ENCODE data around the gene CAMSAP1.
"Not testable (repeated sequence)": the region's sequence is repeated elsewhere in the genome, so short reads cannot be mapped to it uniquely, and the experiment has no call there.

The CAMSAP1 gene

DNA sequence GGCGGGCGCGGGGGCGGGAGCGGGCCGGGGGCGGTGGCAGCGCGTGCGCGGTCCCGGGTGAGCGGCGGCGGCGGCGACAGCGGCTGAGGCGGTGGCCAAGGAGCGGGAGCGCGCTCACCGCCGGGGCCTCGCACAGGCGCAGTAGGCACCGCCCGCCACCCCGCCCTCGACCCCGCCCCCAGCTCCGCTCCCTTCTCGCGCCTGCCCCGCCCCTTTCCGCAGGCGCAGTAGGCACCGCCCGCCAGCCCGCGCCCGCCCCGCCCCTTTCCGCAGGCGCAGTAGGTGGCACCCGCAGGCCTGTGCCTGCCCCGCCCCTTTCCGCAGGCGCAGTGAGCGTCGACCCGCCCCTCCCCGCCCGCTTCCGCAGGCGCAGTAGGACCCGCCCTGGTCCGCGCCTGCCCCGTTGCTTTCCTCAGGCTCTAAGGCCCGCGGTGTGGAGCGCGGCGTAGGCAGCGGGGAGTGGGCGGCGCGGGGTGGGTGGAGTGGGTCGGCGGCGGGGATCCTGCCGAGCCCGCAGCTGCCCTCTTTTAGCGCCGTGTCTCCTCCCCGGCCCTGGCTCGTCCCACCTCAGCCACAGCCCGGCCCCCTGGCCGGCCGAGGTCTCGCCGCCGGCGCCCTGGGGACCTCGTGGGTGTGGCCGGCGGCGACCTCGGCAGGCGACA is at the start of gene CAMSAP1:
Gene CAMSAP1, minus strand, starts transcription at position 116 of the 662 bp plus-strand sequence. CDS start 387 bp downstream, outside the sequence.
- no peak for FAIRE-seq

GRCh38 chr9:135956802-135957174 is 49.4 kb upstream of the CAMSAP1 start:
- no peak for FAIRE-seq

GRCh38 chr9:135955934-135956801 is 48.8 kb upstream of the CAMSAP1 start:
- no peak for FAIRE-seq

GRCh38 chr9:135952664-135953206 is 45.4 kb upstream of the CAMSAP1 start:
- no peak for FAIRE-seq

- FAIRE-seq: no peak
These were observed 44.7 kb upstream of the CAMSAP1 start for GRCh38 chr9:135951889-135952663.

GRCh38 chr9:135951310-135951709 is 44.0 kb upstream of the CAMSAP1 start:
- not testable (repeated sequence) for FAIRE-seq

DNA sequence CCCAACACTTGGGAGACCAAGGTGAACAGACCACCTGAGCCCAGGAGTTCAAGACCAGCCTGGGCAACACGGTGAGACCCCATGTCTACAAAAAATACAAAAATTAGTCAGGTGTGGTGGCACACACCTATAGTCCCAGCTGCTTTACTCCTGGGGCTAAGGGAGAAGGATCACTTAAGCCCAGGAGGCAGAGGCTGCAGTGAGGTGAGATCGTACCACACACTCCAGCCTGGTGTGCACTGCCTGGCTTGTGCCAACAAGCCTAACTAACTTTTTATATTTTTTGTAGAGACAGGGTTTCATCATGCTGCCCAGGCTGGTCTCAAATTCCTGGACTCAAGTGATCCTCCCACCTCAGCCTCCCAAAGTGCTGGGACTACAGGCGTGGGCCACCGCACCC is 43.5 kb upstream of the CAMSAP1 start:
- FAIRE-seq: not testable (repeated sequence)

DNA sequence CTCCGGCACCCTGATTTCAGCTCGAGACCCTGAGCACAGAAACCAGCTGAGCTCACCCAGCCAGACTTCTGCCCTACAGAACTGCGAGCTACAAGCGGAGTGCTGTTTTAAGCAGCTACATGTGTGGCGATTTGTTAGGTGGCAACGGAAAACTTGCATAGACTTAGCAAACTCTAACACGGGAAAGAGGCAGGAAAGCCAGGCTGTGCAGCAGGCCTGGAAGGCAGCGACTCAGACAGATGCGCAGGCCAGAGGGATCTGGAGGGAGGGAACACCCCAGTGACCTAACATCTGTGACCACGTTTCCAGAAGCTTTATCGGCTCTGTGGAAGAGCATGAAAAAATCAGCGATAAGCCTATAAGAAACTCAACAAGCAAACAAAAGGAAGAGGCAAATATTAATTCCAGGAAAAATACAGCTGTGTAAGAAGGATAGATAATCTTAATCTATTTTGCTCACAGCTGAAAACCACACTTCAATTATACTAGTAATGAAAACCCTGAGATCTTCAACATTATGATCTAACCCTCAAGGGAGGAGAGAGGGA is 42.9 kb upstream of the CAMSAP1 start:
- FAIRE-seq: no peak

- no peak for FAIRE-seq
These were observed 42.3 kb upstream of the CAMSAP1 start for GRCh38 chr9:135949501-135950134.

GRCh38 chr9:135948968-135949367 is 41.6 kb upstream of the CAMSAP1 start:
- no peak for FAIRE-seq

- no peak for FAIRE-seq
These were observed 41.1 kb upstream of the CAMSAP1 start for GRCh38 chr9:135948446-135948845.

DNA sequence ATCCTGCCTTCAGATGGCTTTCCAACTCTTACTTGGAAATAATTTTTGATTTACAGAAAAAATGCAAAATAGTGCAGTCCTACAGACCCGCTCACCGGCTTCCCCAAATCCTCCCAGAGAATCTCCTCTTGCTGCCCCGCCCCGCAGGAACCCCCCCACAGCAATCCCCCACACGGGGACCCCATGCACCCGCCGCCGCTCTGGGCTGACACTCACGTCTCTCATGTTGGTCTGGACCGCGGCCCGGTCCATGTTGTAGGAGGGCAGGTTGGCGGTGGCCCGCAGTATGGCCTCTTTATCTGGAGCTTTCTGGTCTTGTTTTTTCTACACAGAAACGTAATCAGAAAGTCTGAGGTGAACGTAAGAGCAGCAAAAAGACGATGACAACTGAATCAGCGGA is 40.2 kb upstream of the CAMSAP1 start:
- FAIRE-seq: no peak

DNA sequence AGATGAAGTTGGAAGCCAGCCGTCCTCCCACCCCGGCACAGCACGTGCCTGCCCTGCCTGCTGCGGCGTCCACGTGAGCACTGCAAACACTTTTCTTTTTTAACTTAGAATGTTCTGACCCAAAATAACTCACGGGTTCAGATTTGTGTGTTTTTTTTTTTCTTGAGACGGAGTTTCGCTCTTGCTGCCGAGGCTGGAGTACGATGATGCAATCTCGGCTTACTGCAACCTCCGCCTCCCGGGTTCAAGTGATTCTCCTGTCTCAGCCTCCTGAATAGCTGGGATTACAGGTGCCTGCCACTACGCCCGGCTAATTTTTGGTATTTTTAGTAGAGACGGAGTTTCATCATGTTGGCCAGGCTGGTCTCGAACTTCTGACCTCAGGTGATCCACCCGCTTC is 39.8 kb upstream of the CAMSAP1 start:
- not testable (repeated sequence) for FAIRE-seq

DNA sequence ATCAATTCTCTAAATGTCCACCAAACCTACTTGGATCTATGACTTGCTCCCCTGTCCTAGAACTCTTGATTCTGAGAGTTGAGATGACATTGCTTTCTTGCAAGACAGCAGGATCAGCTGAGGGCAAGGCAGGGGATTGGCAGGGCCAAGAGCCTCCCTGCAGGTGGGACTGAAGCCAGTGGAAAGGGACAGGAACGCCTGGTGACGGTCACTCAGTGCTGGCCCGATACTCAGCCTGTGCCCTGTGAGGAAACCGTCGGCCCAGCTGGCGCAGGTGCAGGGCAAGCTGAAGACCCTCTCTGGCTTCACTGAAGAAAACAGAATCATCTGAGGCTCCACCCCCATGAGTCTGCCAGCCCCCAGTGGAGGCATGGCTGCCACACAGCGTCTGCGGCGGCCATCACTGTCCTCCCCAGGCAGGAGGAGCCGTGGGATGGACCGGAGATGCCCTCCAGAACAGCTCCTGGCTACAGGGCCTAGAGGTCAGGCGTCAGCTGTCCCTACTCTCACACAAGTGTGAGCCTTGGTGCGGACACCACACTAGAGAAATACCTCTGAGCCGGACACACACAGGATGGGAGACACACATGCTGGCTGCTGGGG is 39.1 kb upstream of the CAMSAP1 start:
- no peak for FAIRE-seq

DNA sequence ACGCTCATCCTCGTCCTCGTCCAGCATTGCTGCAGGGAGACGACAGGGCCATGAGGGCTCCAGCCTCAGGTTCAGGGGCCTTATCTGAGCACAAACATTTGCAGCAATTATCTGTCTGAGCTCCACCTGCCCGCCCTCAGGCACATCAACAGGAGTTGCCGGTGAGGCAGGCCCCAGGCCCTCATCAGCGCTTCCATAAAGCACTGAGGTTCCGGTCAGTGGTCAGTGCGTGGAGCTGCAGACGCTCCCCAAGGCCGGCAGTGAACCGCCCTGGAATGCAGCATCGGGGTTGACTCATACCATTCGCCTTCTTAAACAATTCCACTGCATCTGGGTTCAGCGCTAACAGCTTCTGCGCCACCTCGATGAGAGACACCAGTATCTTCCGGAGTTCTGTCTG is 38.6 kb upstream of the CAMSAP1 start:
- no peak for FAIRE-seq

- FAIRE-seq: no peak
These were observed 37.3 kb upstream of the CAMSAP1 start for GRCh38 chr9:135944444-135945252.

DNA sequence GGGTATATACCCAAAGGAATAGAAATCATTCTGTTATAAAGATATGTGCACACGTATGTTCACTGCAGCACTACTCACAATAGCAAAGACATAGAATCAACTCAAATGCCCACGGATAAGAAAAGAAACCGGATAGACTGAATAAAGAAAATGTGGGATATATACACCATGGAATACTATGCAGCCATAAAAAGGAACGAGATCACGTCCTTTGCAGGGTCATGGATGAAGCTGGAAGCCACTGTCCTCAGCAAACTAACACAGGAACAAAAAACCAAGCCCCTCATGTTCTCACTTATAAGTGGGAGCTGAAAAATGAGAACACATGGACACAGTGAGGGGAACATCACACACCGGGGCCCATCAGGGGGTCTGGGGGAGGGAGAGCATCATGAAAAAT is 36.3 kb upstream of the CAMSAP1 start:
- not testable (repeated sequence) for FAIRE-seq

DNA sequence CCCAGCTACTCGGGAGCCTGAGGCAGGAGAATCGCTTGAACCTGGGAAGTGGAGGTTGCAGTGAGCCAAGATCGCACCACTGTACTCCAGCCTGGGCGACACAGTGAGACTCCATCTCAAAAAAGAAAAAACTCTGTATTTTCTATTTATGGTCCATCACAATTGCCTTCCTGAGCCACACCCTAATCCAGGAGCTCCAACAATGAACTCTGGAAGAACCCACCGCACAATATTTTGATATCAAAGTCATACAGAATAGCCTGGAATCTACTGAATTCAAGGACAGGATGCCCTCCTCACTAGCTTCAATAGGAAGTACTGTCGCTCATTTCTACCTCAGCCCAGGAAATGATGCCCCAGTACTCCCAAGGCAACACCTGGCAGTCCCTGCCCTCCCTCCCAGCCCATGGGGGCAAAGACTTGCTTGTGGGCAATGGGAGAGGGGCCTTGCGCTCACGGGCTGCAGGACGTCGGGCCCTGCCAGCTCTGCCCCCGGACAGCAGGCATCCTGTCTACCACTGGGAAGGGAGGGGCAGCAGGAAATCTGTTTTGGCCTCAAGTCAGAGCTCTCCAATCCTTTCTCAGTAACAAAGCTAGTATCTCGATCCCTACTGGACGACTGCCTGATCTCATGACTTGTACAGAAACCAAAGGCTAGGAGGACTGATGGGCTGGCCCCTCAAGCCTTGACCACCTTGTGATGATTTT is 34.1 kb upstream of the CAMSAP1 start:
- FAIRE-seq: no peak

DNA sequence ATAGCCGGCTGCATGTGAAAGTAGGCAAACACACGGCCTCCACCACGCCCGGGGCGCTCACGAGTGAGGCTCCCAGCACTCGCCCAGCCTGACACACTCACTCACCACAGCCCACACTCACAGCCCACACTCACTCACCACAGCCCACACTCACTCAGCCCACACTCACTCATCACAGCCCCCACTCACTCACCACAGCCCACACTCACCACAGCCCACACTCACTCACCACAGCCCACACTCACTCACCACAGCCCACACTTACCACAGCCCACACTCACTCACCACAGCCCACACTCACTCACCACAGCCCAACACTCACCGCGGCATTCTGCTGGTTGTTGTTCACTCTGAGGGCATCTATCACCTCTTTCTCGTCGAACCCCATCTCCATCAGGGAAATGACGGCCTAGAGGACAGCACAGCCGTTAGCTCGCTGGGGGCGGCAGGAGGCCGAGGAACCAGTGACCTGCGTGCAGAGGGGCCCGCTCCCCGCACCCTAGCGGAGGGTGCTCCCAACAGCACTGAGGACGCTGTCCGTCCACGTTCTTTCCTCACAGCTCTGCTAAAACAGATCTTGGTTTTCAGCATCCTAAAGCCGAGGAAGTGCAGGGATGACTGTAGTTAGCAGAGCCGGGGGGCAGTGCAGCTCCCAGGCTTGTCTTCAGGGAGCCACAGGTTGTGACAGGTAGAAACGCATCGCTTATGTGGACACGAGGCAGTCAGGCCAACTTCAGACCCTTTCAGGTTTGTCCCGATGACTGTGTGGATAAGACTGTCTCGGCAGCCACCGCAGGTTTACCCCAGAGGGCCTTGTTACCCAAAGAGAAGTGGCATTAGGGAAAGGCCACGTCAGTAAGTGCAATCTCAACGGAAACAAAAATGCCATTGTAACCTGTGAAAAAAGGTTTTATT is 32.3 kb upstream of the CAMSAP1 start:
- no peak for FAIRE-seq
